Measurements from ENCODE around the gene STX3.

Gene STX3

DNA sequence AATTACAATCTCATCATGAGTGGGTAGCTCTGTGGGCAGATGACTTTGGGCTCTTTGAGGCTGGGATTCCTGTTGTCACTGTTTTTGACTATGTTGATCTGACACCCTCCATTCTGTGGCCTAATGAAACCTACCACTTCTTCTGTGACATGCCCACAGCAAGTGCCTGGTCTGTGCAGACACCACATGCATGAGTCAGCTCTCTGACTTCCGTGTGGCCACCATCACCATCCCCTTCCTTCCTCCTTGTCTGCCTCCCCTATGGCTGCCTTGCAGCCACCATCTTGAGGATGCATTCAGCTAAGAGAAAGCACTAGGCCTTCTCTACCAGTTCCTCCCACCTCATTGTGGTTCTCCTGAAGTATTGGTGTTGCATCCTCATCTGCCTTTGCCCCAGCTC lies 26.3 kb upstream of the STX3 start:
- Histone ChIP-seq H3K4me1 (ENCODE audit: control insufficient read depth, insufficient read depth, low read length) (no peaks in the 10 kb centered on the region), H3K4me3 (ENCODE audit: low read length) (no peak overlapping the region), H3K9ac (ENCODE audit: low read depth, low read length) (no peak overlapping the region), H3K4me2 (ENCODE audit: low read length) (no peak overlapping the region), H3K36me3 (ENCODE audit: insufficient read depth, low read length) (no peaks in the 10 kb centered on the region), H3K27me3 (ENCODE audit: control insufficient read depth, insufficient read depth, low read length) (no peaks in the 10 kb centered on the region), H3K9me3 (replicated peaks; ENCODE audit: low read length) (no peaks in the 10 kb centered on the region)

DNA sequence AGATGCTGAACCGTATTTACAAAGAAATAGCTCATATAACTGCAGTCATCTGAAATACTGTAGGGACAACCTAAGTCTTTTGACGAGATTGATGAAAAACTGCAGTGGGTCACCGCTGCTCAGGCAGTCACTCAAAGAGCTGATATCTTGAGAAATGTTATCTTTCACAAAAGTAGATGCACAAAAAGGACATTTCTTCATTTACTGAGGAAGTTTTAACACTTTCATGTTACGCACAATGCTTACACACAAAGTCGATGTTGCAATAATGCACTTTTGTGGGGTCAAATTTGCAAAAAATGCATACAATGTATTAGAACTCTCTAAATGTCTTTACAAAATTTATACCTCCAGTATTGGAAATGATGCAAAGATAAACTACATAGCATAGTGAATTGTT lies 25.3 kb upstream of the STX3 start:
- Histone ChIP-seq H3K4me3 (ENCODE audit: low read length) (no peak overlapping the region), H3K4me1 (ENCODE audit: control insufficient read depth, insufficient read depth, low read length) (no peaks in the 10 kb centered on the region), H3K9ac (ENCODE audit: low read depth, low read length) (no peak overlapping the region), H3K27me3 (ENCODE audit: control insufficient read depth, insufficient read depth, low read length) (no peaks in the 10 kb centered on the region), H3K36me3 (ENCODE audit: insufficient read depth, low read length) (no peaks in the 10 kb centered on the region), H3K4me2 (ENCODE audit: low read length) (no peak overlapping the region), H3K9me3 (replicated peaks; ENCODE audit: low read length) (no peaks in the 10 kb centered on the region)

DNA sequence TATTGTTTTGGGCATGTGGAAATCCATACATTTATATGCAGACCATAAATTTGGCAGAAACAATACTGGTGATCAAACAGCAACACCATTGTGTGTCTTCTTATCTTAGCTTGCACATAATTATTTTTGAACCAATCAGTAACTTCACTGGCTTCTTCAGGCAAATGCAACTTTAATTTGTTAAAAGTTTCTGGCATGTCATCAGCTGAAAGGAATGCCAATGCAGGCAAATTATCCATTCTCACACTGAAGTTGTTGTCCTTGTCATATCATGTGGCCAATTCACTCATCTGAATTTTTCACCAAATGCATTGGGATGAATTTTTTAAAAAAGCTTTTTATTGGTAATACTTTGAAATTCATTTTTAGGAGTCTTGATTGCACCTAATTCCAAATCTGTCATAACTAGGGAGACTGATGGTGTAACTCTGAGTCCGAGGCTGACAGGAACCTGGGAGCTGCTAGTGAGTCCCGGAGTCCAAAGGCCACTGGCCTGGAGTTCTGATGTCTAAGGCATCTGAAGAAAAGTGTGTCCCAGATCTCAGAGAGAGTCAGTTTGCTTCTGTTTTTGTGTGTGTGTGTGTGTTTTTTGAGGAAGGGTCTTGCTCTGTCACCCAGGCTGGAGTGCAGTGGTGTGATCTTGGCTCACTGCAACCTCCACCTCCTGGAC lies 24.1 kb upstream of the STX3 start:
- Histone ChIP-seq H3K4me2 (ENCODE audit: low read length) (no peak overlapping the region), H3K27me3 (ENCODE audit: control insufficient read depth, insufficient read depth, low read length) (peaks cover 3% of the 10 kb centered on the region), H3K9me3 (replicated peaks; ENCODE audit: low read length) (no peaks in the 10 kb centered on the region), H3K36me3 (ENCODE audit: insufficient read depth, low read length) (no peaks in the 10 kb centered on the region), H3K9ac (ENCODE audit: low read depth, low read length) (no peak overlapping the region), H3K4me3 (ENCODE audit: low read length) (no peak overlapping the region), H3K4me1 (ENCODE audit: control insufficient read depth, insufficient read depth, low read length) (no peaks in the 10 kb centered on the region)

- Histone ChIP-seq H3K27me3 (ENCODE audit: control insufficient read depth, insufficient read depth, low read length) (peaks cover 22% of the 10 kb centered on the region), H3K4me1 (ENCODE audit: control insufficient read depth, insufficient read depth, low read length) (no peaks in the 10 kb centered on the region), H3K9ac (ENCODE audit: low read depth, low read length) (no peak overlapping the region), H3K9me3 (replicated peaks; ENCODE audit: low read length) (no peaks in the 10 kb centered on the region), H3K4me2 (ENCODE audit: low read length) (no peak overlapping the region), H3K36me3 (ENCODE audit: insufficient read depth, low read length) (no peaks in the 10 kb centered on the region), H3K4me3 (ENCODE audit: low read length) (no peak overlapping the region)
These were observed 9.1 kb upstream of the STX3 start for GRCh38 chr11:59746111-59746510.

GRCh38 chr11:59753650-59754493 lies 1.3 kb upstream of the STX3 start:
- Histone ChIP-seq H3K4me2 (ENCODE audit: low read length) (peak overlapping the region; percentile 98), H3K9me3 (replicated peaks; ENCODE audit: low read length) (no peaks in the 10 kb centered on the region), H3K27me3 (ENCODE audit: control insufficient read depth, insufficient read depth, low read length) (peaks cover 4% of the 10 kb centered on the region), H3K4me3 (ENCODE audit: low read length) (peak overlapping the region; percentile 97), H3K9ac (ENCODE audit: low read depth, low read length) (peak overlapping the region; percentile 91), H3K36me3 (ENCODE audit: insufficient read depth, low read length) (no peaks in the 10 kb centered on the region), H3K4me1 (ENCODE audit: control insufficient read depth, insufficient read depth, low read length) (peaks cover 15% of the 10 kb centered on the region)

DNA sequence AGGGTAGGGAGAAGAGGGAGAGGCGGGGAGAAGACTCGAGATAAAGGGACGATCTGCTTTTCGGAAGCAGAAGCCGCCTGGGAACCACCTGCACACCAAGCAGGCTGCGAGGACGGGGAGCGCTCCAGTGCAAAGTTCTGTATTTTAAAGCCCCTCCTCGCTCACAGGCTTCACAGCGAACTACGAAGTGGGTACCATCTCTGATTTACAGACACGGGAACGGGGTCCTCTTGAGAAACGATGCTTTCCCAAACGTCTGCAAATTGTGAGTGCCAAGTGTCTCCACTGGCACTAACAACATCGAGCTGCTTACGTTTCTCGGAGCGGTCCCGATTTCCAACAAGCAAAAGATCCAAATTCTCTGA lies 700 bp upstream of the STX3 start:
- Histone ChIP-seq H3K36me3 (ENCODE audit: insufficient read depth, low read length) (no peaks in the 10 kb centered on the region), H3K4me2 (ENCODE audit: low read length) (peak overlapping the region; percentile 98), H3K27me3 (ENCODE audit: control insufficient read depth, insufficient read depth, low read length) (no peaks in the 10 kb centered on the region), H3K9ac (ENCODE audit: low read depth, low read length) (peak overlapping the region; percentile 91), H3K4me1 (ENCODE audit: control insufficient read depth, insufficient read depth, low read length) (peaks cover 15% of the 10 kb centered on the region), H3K9me3 (replicated peaks; ENCODE audit: low read length) (no peaks in the 10 kb centered on the region), H3K4me3 (ENCODE audit: low read length) (peak overlapping the region; percentile 97)

DNA sequence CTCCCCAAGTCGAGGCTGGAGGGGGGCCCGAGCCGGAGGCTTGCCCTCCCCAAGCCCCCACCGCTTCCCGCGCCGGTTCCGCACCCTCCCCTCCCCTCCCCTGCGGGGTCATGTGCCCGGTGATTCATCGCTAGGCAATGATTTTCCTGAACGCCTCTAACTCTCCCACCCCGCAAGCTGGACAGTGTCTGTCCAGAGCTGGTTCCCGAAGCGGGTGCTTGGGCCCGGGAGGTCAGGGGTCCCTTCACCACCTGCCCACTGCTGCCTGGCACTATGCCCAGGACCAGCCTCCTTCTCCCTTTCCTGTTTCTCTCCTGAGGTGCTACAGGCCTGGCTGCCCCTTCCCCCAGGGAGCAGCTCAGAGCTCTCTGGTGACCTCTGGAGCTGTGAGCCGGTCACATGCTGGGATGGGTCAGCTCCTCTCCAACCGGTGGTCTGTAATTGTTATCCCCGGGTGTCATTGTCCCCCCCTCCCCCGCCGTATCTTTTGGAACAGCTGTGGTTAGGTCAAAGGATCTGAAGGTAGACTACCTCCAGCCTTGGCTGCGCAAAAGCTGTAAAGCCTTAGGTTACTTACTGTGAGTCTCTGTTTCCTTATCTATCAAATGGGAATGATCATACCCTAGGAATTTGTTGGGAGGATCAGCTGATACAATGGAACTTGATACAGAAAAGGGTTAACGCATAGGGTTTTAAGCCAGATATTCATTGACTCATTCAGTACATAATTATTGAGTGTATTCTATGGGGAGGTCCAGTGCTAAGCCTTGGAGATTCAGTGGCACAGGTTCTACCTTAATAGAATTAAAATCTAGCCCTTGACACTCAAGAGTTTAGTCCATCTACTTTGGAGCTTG lies 753 bp downstream of the STX3 start:
- H3K4me3 ChIP-seq (ENCODE audit: low read length): peak overlapping the region; percentile 97
- peak overlapping the region; percentile 98 for H3K4me2 ChIP-seq (ENCODE audit: low read length)
- no peaks in the 10 kb centered on the region for H3K9me3 ChIP-seq (replicated peaks; ENCODE audit: low read length)
- peaks cover 1% of the 10 kb centered on the region for H3K36me3 ChIP-seq (ENCODE audit: insufficient read depth, low read length)
- no peaks in the 10 kb centered on the region for H3K27me3 ChIP-seq (ENCODE audit: control insufficient read depth, insufficient read depth, low read length)
- H3K4me1 ChIP-seq (ENCODE audit: control insufficient read depth, insufficient read depth, low read length): peaks cover 15% of the 10 kb centered on the region
- peak overlapping the region; percentile 91 for H3K9ac ChIP-seq (ENCODE audit: low read depth, low read length)

DNA sequence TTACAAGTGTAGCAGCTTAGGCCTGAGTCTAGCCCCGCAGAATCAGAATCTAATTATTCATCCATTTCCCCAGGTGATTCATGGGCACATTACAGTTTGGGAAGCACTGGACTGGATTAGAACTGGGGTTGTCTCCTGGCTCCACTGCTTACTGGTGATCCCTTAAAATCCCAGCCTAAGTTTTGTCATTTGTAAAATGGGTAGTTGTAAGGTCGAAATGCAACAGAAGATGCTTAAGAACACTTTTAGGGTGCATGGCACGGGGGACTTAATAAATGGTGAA lies 1.3 kb downstream of the STX3 start:
- Histone ChIP-seq H3K9me3 (replicated peaks; ENCODE audit: low read length) (no peaks in the 10 kb centered on the region), H3K27me3 (ENCODE audit: control insufficient read depth, insufficient read depth, low read length) (no peaks in the 10 kb centered on the region), H3K4me2 (ENCODE audit: low read length) (peak overlapping the region; percentile 98), H3K4me3 (ENCODE audit: low read length) (peak overlapping the region; percentile 97), H3K4me1 (ENCODE audit: control insufficient read depth, insufficient read depth, low read length) (peaks cover 15% of the 10 kb centered on the region), H3K36me3 (ENCODE audit: insufficient read depth, low read length) (peaks cover 7% of the 10 kb centered on the region), H3K9ac (ENCODE audit: low read depth, low read length) (peak overlapping the region; percentile 91)

GRCh38 chr11:59756845-59757244 lies 1.7 kb downstream of the STX3 start:
- Histone ChIP-seq H3K9ac (ENCODE audit: low read depth, low read length) (no peak overlapping the region), H3K4me1 (ENCODE audit: control insufficient read depth, insufficient read depth, low read length) (peaks cover 15% of the 10 kb centered on the region), H3K27me3 (ENCODE audit: control insufficient read depth, insufficient read depth, low read length) (no peaks in the 10 kb centered on the region), H3K36me3 (ENCODE audit: insufficient read depth, low read length) (peaks cover 8% of the 10 kb centered on the region), H3K9me3 (replicated peaks; ENCODE audit: low read length) (no peaks in the 10 kb centered on the region), H3K4me3 (ENCODE audit: low read length) (peak overlapping the region; percentile 97), H3K4me2 (ENCODE audit: low read length) (peak overlapping the region; percentile 98)

DNA sequence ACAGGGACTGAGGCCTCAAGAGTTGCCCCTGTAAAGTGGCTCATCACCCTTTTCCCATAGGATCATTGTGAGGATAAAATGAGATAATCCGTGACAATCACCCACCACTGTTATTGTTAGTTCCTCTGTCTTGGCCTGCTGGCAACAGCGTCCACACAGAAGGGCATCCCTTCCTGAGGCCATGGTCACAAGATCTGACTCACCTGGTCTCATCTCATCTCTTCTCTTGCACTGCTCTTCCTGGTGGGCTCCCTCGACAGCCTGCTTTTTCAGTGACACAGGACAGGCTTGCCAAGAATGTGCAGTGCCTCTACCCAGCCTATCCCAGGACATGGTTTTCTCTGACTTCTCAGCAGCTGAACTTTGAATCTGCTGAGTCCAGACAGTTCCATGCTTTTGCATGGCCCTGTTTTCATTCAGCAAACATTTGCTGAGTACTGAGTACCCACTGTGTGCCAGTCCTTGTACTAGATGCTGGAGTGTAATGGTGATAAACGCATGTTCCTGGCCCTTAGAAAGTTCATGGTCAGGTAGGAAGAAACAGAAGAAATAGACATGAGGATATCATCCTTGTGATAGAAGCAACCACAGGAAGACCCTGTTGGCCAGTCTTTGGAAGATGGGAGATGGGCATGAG lies 3.3 kb downstream of the STX3 start:
- H3K27me3 ChIP-seq (ENCODE audit: control insufficient read depth, insufficient read depth, low read length): no peaks in the 10 kb centered on the region
- peaks cover 13% of the 10 kb centered on the region for H3K36me3 ChIP-seq (ENCODE audit: insufficient read depth, low read length)
- H3K4me2 ChIP-seq (ENCODE audit: low read length): no peak overlapping the region
- H3K9me3 ChIP-seq (replicated peaks; ENCODE audit: low read length): no peaks in the 10 kb centered on the region
- peaks cover 15% of the 10 kb centered on the region for H3K4me1 ChIP-seq (ENCODE audit: control insufficient read depth, insufficient read depth, low read length)
- no peak overlapping the region for H3K9ac ChIP-seq (ENCODE audit: low read depth, low read length)
- H3K4me3 ChIP-seq (ENCODE audit: low read length): no peak overlapping the region

DNA sequence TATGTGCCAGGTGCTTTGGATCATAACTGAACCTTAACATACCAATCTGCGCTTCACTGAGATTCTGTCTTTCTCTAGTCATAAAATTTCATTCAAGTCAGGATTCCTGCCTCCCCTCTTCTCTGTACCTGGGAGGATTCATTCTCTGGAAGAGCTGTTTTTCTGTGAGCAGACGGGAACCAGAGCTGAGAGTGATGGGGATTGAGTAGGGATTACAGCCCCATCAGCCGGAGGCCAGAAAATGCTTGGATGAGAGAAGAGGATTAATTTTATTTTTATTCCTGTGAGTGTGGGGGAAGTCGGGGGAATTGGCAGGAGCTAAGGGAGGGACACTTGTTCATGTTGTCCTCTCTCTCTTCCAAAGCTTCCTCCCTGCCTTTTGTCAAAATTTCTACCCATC lies 4.7 kb downstream of the STX3 start:
- Histone ChIP-seq H3K4me2 (ENCODE audit: low read length) (no peak overlapping the region), H3K9ac (ENCODE audit: low read depth, low read length) (no peak overlapping the region), H3K4me3 (ENCODE audit: low read length) (no peak overlapping the region), H3K4me1 (ENCODE audit: control insufficient read depth, insufficient read depth, low read length) (peaks cover 15% of the 10 kb centered on the region), H3K36me3 (ENCODE audit: insufficient read depth, low read length) (peaks cover 13% of the 10 kb centered on the region), H3K9me3 (replicated peaks; ENCODE audit: low read length) (no peaks in the 10 kb centered on the region), H3K27me3 (ENCODE audit: control insufficient read depth, insufficient read depth, low read length) (no peaks in the 10 kb centered on the region)

All from skeletal muscle satellite cell (primary cell).